HCT116 (cell line): ENCODE data around the gene CCDC57. TPM values are rescaled to one million over a fixed set of nuclear protein-coding genes. Genes with fewer than 3 reads are reported as not detected.

Source experiments
- ATAC-seq: fragments of 200-7000 bp; cut with Tn5 transposase; 2 replicates; pipeline ENCODE4 v1.9.1; 2020; ENCODE audit warnings: mild to moderate bottlenecking, moderate library complexity
- BruUV-seq: library from RNA; stranded (reverse); fragments of 400-500 nt; replicated peaks from 2 replicates; lab custom pipeline; 2021; lab: Mats Ljungman, UMichigan
- CTCF ChIA-PET: fragments of 300-600 bp; sonication (Branson Sonifier 250); formaldehyde crosslinking; loops from one replicate; lab custom pipeline; 2021; ENCODE audit warnings: antibody characterized with exemption; lab: Charles Lee
- POLR2A ChIA-PET: fragments of 300-600, 350-600 bp; sonication (Branson Sonifier 250); formaldehyde crosslinking; loops from one replicate; lab custom pipeline; 2021; ENCODE audit warnings: antibody characterized with exemption; lab: Charles Lee
- RAD21 ChIA-PET, 2 experiments: fragments of 300-600 bp; sonication (Branson Sonifier 250); formaldehyde crosslinking; loops; one replicate each; lab custom pipeline; 2023; ENCODE audit warnings: low total read pairs in 2 of 2; ENCODE audit not compliant: uncharacterized antibody in 2 of 2, unreplicated experiment in 2 of 2, low non-redundant PET in 1 of 2; lab: Charles Lee
- DNase-seq: peaks from one replicate; pipeline ENCODE4 v3.0.0-alpha.2; 2010; ENCODE audit warnings: low read depth, low spot score
- H2AFZ ChIP-seq: fragments of 200-600 bp; shearing (Covaris generic), sonication (generic); 2 replicates; pipeline ENCODE4 v1.6.1; 2017; ENCODE audit warnings: low read depth, mixed run types, mixed read lengths, antibody characterized with exemption, low read length; ENCODE audit not compliant: poor library complexity, severe bottlenecking
- H3K27ac ChIP-seq: 2 replicates; pipeline ENCODE4 v1.5.1; 2012; ENCODE audit warnings: low read depth, low read length
- H3K27me3 ChIP-seq: fragments of 200-600 bp; sonication (generic); 2 replicates; pipeline ENCODE4 v1.6.1; 2016; ENCODE audit warnings: mixed run types, low read length, mixed read lengths; ENCODE audit not compliant: insufficient read depth
- H3K36me3 ChIP-seq, 2 experiments: fragments of 200-500 bp in 1 of 2; fragments of 200-600 bp in 1 of 2; sonication (Bioruptor generic) in 1 of 2; sonication (generic) in 1 of 2; 2 replicates each; pipeline versions ENCODE4 v1.5.1 to v1.6.1; 2014 to 2016; ENCODE audit warnings: low read length in 2 of 2, inconsistent platforms in 1 of 2, mixed read lengths in 1 of 2, mixed run types in 1 of 2; ENCODE audit not compliant: insufficient read depth in 2 of 2, control insufficient read depth in 1 of 2
- H3K4me1 ChIP-seq, 2 experiments: fragments of 200-600 bp in 1 of 2; sonication (generic) in 1 of 2; 2 replicates each; pipeline versions ENCODE4 v1.5.1 to v1.6.1; 2012 to 2017; ENCODE audit warnings: low read length in 2 of 2, inconsistent platforms in 1 of 2, mild to moderate bottlenecking in 1 of 2, mixed read lengths in 1 of 2, mixed run types in 1 of 2, moderate library complexity in 1 of 2; ENCODE audit not compliant: insufficient read depth in 2 of 2, control insufficient read depth in 1 of 2
- H3K4me2 ChIP-seq: fragments of 200-600 bp; sonication (generic); 2 replicates; pipeline ENCODE4 v1.6.1; 2017; ENCODE audit warnings: mixed run types, low read length, mixed read lengths
- H3K4me3 ChIP-seq, 2 experiments: fragments of 200-600 bp in 1 of 2; sonication (generic) in 1 of 2; replicated peaks in 1 of 2; 2 replicates each; pipeline ENCODE4 v1.5.1; 2011 to 2016; ENCODE audit warnings: low read length in 2 of 2, control low read depth in 1 of 2, low read depth in 1 of 2, mild to moderate bottlenecking in 1 of 2, mixed read lengths in 1 of 2, mixed run types in 1 of 2
- H3K79me2 ChIP-seq: fragments of 200-600 bp; sonication (generic); 2 replicates; pipeline ENCODE4 v1.6.1; 2017; ENCODE audit warnings: mild to moderate bottlenecking, mixed run types, low read length, moderate library complexity, mixed read lengths; ENCODE audit not compliant: insufficient read depth
- H3K9ac ChIP-seq: fragments of 200-600 bp; sonication (generic); 2 replicates; pipeline ENCODE4 v1.6.1; 2016; ENCODE audit warnings: low read length, mixed read lengths
- H3K9me2 ChIP-seq: fragments of 200-600 bp; sonication (generic), shearing (Covaris generic); 2 replicates; pipeline ENCODE4 v1.6.1; 2017; ENCODE audit warnings: mixed run types, mild to moderate bottlenecking, moderate library complexity; ENCODE audit not compliant: insufficient read depth
- H3K9me3 ChIP-seq, 2 experiments: fragments of 200-500 bp in 1 of 2; fragments of 200-600 bp in 1 of 2; sonication (Bioruptor generic) in 1 of 2; sonication (generic) in 1 of 2; 2 replicates each; pipeline ENCODE4 v1.6.1; 2014 to 2017; ENCODE audit warnings: low read length in 2 of 2, mixed read lengths in 2 of 2, inconsistent platforms in 1 of 2, low read depth in 1 of 2, mild to moderate bottlenecking in 1 of 2, mixed run types in 1 of 2, moderate library complexity in 1 of 2; ENCODE audit not compliant: control insufficient read depth in 1 of 2, insufficient read depth in 1 of 2
- H4K20me1 ChIP-seq: fragments of 200-600 bp; sonication (generic), shearing (Covaris generic); 2 replicates; pipeline ENCODE4 v1.6.1; 2017; ENCODE audit warnings: mixed run types, mild to moderate bottlenecking, moderate library complexity; ENCODE audit not compliant: insufficient read depth
- CBX3 ChIP-seq: IDR thresholded peaks from 2 replicates; pipeline ENCODE4 v1.6.1; 2012; ENCODE audit warnings: low read depth
- CEBPB ChIP-seq: IDR thresholded peaks from 2 replicates; pipeline ENCODE4 v1.6.1; 2012; ENCODE audit warnings: low read depth
- ELF1 ChIP-seq: IDR thresholded peaks from 2 replicates; pipeline ENCODE4 v1.6.1; 2012; ENCODE audit warnings: low read depth, borderline replicate concordance
- EZH2 ChIP-seq: fragments of 200-600 bp; sonication (generic); IDR thresholded peaks from 2 replicates; pipeline ENCODE4 v1.6.1; 2017; ENCODE audit warnings: antibody characterized with exemption, mixed run types
- FOSL1 ChIP-seq: IDR thresholded peaks from 2 replicates; pipeline ENCODE4 v1.6.1; 2012; ENCODE audit warnings: low read depth
- JUND ChIP-seq: IDR thresholded peaks from 2 replicates; pipeline ENCODE4 v1.6.1; 2012
- POLR2A ChIP-seq: IDR thresholded peaks from 2 replicates; pipeline ENCODE4 v1.7.0; 2011; ENCODE audit warnings: borderline replicate concordance; ENCODE audit not compliant: insufficient read depth, insufficient read length; ENCODE audit errors: extremely low read depth
- POLR2AphosphoS5 ChIP-seq: IDR thresholded peaks from 2 replicates; pipeline ENCODE4 v1.6.1; 2011; ENCODE audit warnings: mild to moderate bottlenecking, low read depth, low read length, moderate library complexity
- RAD21 ChIP-seq: IDR thresholded peaks from 2 replicates; pipeline ENCODE4 v1.6.1; 2012; ENCODE audit warnings: low read depth, mild to moderate bottlenecking
- SIN3A ChIP-seq: IDR thresholded peaks from 2 replicates; pipeline ENCODE4 v1.6.1; 2012; ENCODE audit warnings: low read depth
- SRF ChIP-seq: IDR thresholded peaks from 2 replicates; pipeline ENCODE4 v1.6.1; 2012; ENCODE audit warnings: low read depth
- TCF7L2 ChIP-seq: IDR thresholded peaks from 2 replicates; pipeline ENCODE4 v1.7.0; 2011; ENCODE audit warnings: borderline replicate concordance, inconsistent platforms; ENCODE audit not compliant: insufficient read depth, insufficient read length; ENCODE audit errors: extremely low read depth
- YY1 ChIP-seq: IDR thresholded peaks from 2 replicates; pipeline ENCODE4 v1.6.1; 2011; ENCODE audit warnings: low read length, low read depth, moderate library complexity, mild to moderate bottlenecking; ENCODE audit not compliant: insufficient replicate concordance; ENCODE audit errors: extremely low read depth
- ZFX ChIP-seq: fragments of 450-650 bp; IDR thresholded peaks from 2 replicates; pipeline ENCODE4 v1.6.1; 2017
- intact Hi-C: fragments of 100-400 bp; cut with micrococcal nuclease; formaldehyde crosslinking; loops from 2 replicates; pipeline ENCODE4 v1.10.0; 2022
- total RNA-seq: library from RNA; stranded (reverse); gene quantifications from one replicate; pipeline ENCODE4 v1.2.1, GENCODE V29; 2021; ENCODE audit not compliant: unreplicated experiment
- TF ChIP-seq, protein P1 (sequence below): IDR thresholded peaks from 2 replicates; pipeline ENCODE4 v1.6.1; 2012
- TF ChIP-seq, protein P2 (sequence below): IDR thresholded peaks from 2 replicates; pipeline ENCODE4 v1.6.1; 2012
- TF ChIP-seq, protein P3 (sequence below), 3 experiments: fragments of 200-600 bp in 1 of 3; sonication (generic) in 1 of 3; IDR thresholded peaks in 2 of 3; conservative IDR thresholded peaks in 1 of 3; 2 replicates each; pipeline ENCODE4 v1.5.1; 2012 to 2017; ENCODE audit warnings: low read depth in 2 of 3, low read length in 2 of 3, antibody characterized with exemption in 1 of 3, borderline replicate concordance in 1 of 3, control low read depth in 1 of 3, mild to moderate bottlenecking in 1 of 3, mixed read lengths in 1 of 3, mixed run types in 1 of 3, moderate library complexity in 1 of 3; ENCODE audit not compliant: insufficient read depth in 1 of 3

Gene CCDC57
- total RNA-seq, 1 experiment from 2014 or later, result 143 TPM

DNA sequence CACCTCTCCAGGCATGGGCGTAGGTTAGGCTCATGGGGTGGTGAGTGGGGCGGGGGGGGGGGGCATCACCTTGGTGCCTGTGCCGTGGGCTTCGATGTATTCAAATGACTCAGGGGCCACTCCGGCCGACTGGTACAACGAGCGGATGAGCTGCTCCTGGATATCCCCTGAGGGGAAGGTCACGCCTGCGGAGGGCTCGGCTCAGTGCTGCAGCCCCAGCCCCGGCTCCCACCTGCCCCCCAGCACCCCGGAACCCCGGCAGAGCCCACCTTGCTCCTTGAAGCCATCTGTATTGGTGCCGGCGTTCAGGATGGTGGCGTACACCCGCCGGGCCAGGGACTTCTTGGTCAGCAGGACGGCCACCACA lies 120.0 kb downstream of the CCDC57 start:
- no peak for DNase-seq
- Histone ChIP-seq H3K79me2 (peaks cover 98% of the 10 kb centered on the region), H3K9ac (no peak overlapping the region), H3K27ac (no peak overlapping the region), H3K4me3 (no peak overlapping the region), H3K9me3 (no peaks in the 10 kb centered on the region), H3K9me2 (no peaks in the 10 kb centered on the region), H4K20me1 (peaks cover 9% of the 10 kb centered on the region; the same call in 1 of the 2 replicates), H3K27me3 (no peaks in the 10 kb centered on the region), H2AFZ (no peak overlapping the region), H3K36me3 (peaks cover 78 to 91% of the 10 kb centered on the region in 2 experiments), H3K4me2 (no peak overlapping the region), H3K4me1 (peaks cover 7 to 15% of the 10 kb centered on the region in 2 experiments)
- ChIA-PET RAD21 (no interaction called here), POLR2A (no interaction called here), CTCF (no interaction called here)
- intact Hi-C loops, result no loop called here
- no peak for ATAC-seq
- BruUV-seq, result no TSS peak
- TF ChIP-seq POLR2A, result no peak
- TF ChIP-seq, protein P1, sequence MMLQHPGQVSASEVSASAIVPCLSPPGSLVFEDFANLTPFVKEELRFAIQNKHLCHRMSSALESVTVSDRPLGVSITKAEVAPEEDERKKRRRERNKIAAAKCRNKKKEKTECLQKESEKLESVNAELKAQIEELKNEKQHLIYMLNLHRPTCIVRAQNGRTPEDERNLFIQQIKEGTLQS, result no peak
- no peak for TF ChIP-seq JUND
- TF ChIP-seq ZFX, result no peak
- no peak for TF ChIP-seq ELF1
- TF ChIP-seq, protein P2, sequence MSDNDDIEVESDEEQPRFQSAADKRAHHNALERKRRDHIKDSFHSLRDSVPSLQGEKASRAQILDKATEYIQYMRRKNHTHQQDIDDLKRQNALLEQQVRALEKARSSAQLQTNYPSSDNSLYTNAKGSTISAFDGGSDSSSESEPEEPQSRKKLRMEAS, result no peak
- TF ChIP-seq SRF, result no peak
- no peak for TF ChIP-seq CBX3
- TF ChIP-seq FOSL1, result no peak
- no peak for TF ChIP-seq EZH2
- TF ChIP-seq POLR2AphosphoS5, result no peak
- no peak for TF ChIP-seq TCF7L2
- TF ChIP-seq CEBPB, result no peak
- no peak for TF ChIP-seq SIN3A

DNA sequence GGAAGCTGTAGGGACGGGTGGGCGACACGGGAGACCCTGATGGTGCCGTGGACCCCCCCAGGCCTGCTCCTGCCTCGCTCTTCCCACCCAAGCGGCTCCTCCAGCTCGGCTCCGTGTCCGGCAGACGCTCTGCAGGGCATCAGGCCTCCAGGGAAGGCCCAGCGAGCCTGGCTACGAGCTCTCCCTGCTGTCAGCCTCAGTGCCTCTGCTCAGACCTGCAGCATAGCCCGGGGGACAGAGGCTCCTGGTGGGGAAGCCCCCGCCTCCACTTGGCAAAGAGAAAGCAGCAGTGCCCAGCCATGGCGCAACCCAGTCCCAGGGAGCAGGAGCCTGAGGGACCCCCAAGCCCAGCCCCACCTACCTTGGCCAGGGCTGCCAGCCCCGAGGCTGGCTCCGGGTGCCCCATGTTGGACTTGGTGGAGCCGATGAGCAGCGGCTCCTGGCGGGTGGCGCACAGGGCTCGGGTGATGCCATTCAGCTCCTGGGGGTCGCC lies 120.5 kb downstream of the CCDC57 start:
- Histone ChIP-seq H3K4me3 (no peak overlapping the region), H3K4me2 (no peak overlapping the region), H2AFZ (no peak overlapping the region), H3K4me1 (peaks cover 7 to 15% of the 10 kb centered on the region in 2 experiments), H3K36me3 (peaks cover 82 to 95% of the 10 kb centered on the region in 2 experiments), H3K9me2 (no peaks in the 10 kb centered on the region), H3K9me3 (no peaks in the 10 kb centered on the region), H3K79me2 (peaks cover 98% of the 10 kb centered on the region), H3K27ac (peak overlapping the region; percentile 34; the same call in 1 of the 2 replicates), H3K27me3 (no peaks in the 10 kb centered on the region), H4K20me1 (peaks cover 9% of the 10 kb centered on the region; the same call in 1 of the 2 replicates), H3K9ac (no peak overlapping the region)
- POLR2A ChIA-PET, result no interaction called here
- CTCF ChIA-PET, result no interaction called here
- ATAC-seq (no peak), DNase-seq (no peak)
- RAD21 ChIA-PET, result no interaction called here
- TF ChIP-seq POLR2AphosphoS5 (no peak), CBX3 (no peak), EZH2 (no peak), TCF7L2 (no peak), YY1 (no peak), RAD21 (no peak)
- TF ChIP-seq, protein P3, sequence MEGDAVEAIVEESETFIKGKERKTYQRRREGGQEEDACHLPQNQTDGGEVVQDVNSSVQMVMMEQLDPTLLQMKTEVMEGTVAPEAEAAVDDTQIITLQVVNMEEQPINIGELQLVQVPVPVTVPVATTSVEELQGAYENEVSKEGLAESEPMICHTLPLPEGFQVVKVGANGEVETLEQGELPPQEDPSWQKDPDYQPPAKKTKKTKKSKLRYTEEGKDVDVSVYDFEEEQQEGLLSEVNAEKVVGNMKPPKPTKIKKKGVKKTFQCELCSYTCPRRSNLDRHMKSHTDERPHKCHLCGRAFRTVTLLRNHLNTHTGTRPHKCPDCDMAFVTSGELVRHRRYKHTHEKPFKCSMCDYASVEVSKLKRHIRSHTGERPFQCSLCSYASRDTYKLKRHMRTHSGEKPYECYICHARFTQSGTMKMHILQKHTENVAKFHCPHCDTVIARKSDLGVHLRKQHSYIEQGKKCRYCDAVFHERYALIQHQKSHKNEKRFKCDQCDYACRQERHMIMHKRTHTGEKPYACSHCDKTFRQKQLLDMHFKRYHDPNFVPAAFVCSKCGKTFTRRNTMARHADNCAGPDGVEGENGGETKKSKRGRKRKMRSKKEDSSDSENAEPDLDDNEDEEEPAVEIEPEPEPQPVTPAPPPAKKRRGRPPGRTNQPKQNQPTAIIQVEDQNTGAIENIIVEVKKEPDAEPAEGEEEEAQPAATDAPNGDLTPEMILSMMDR (IDR thresholded peaks at IDR 0.05 in 2 of 3, conservative IDR thresholded peaks at IDR 0.05 in 1 of 3; ENCODE audit: borderline replicate concordance in 1 of 3, insufficient read depth in 1 of 3, low read depth in 2 of 3, low read length in 2 of 3), result no peak
- intact Hi-C loops, result no loop called here
- BruUV-seq, result no TSS peak
